ENCODE data around the gene SLC12A4.
"Not testable (repeated sequence)": the region's sequence is repeated elsewhere in the genome, so short reads cannot be mapped to it uniquely, and the experiment has no call there.

SLC12A4 gene

DNA sequence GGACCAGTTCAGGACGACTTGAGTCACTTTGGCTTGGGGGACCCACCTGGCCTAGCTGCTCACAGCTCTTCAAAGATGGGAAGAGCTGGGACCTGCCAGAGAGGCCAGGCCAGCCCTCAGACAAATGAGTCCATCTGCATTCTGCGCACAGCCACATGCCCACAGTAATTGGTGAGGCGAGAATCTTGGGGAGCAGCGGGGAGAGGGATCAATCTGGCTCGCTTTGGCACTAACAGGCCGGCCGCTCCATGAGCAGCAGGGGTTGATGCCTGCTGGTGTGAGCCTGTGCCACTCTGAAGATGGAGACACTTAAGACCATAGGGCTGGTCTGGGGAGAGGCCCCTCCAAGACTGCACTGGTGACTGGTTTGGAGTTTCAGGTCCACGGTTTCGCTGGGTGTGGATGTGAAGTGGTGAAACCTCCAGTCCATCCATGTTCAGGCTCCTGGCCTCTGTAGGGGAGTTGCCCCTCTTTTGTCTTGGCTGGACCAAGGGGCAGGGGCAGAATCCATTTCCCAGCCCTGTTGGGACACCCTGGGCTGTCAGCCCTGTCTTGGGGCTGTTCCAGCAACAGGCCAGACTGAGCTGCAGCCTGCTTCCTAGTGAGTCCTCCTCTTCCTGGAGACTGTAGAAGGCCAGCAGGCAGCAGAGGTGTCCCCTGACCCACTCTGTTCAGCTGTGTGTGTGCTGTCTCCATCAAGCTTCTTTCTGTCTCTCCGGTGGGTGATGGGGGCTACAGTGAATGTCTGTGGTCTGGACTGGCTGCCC lies 44.1 kb downstream of the SLC12A4 start:
- no peak for DNase-seq

DNA sequence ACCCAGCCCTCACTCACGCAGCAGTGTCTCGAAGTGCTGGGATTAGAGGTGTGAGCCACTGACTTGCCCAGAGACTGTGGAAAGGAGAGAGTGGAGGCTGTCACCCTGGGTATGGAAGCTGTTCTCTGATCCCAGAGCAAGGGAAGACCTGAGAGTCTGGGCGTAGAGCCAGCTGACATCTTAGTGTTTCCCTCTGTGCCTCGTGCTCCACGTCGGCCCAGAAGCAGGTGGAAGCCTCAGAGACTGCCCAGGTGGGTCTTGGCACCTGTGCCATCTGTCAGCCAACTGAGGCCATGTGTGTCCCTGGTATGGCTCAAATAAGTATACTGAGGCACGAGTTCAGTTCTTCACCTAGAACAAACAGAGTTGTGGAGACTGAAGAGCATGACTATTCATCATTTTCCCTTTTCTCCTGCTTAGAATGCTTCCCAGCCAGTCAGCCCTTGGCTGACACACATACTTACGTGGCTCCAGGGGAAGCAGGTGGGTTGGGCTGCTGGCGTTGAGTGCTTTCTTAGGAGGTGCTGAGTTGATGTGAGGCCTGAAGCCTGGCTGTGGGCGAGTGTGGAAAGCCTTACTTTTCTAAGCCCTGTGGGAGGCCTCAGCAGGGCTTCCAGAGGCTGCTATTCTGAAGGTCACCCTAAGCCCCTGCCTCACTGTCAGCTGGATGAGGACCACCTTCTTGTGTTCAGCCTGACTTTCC lies 44.9 kb downstream of the SLC12A4 start:
- no peak for DNase-seq

DNA sequence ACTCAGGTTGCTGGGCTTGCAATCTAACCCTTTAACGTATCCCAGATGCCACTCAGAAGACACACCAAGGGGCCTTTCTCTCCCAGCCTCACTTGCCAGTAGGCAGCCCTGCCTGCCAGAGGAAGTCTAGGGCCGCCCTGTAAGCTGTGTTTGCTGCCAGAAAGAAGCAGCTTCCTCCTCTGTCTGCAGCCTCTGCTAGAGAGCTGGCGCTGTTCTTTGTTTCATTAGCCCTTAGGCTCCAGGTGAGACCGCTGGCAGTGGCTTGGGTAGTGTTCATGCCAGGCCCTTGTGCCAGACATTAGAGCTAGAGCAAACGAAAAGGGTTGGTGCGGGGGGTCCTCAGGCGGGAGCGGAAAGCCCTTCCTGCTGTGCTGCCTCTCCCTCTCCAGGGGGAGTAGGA lies 45.7 kb downstream of the SLC12A4 start:
- DNase-seq = no peak

DNA sequence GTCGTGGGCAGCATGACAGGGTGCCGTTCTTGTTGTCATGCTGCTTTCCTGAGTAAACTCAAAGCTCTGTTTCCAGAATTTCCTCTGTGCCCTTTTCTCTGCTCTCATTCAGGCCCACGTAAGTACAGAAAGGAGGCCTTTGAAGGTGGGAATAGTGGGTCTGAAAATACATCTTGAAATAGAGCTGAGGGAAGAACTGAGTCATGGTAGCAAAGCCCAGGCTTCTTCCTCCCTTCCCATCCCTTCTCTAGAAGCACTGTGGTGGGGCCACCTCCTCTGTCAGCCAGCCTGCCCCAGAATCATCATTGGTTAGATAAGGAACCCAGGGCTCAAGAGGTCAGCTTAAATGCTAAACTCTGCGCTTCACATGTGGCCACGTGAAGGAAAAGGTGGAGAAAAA lies 46.2 kb downstream of the SLC12A4 start:
- DNase-seq = no peak

DNA sequence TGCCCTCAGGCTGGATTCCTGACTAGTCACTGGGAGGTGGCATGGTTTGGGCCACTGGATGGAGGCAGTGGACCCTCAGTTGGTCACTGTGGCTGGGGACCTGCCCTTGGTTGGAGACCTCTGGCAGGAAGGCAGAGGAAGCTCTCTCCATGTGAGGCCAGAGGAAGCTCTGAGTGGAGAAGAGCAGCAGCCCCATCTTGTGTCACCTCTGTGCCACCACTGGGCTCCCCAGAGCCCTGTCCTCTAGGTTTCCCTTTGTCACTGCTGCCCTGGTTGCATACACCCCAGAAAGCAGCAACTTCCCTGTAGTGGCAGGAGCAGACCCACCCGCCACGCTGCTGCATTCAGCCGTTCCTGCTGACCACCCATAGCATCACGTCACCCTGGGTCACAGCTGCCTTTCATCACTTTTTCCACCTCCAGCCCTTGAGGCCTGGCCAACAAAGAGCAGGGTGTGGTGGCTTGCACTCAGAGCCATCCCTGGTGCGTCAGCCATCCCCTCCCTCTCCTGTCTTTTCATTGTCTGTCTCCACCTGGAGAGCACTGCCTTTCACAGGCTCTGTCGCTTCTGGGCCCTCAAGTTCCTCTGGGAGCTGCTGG lies 48.7 kb downstream of the SLC12A4 start:
- DNase-seq = no peak

DNA sequence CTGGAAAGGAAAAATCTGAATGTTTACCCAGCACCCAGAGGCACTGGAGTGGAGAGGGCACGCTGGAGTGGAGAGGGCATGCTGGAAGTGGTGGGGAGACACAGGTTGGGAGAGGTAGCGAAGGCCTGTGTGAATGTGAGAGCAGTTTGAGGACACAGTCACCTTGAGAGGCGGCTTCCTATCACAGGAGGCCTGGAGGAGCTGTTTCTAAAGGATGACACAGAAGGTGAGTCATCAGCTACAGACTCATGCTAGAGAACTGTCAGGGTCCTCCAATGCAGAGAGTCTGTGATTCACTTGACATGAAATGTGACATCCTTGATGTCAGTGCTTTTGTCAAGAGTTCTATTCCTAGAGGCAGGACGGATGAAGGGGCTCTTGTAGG lies 50.6 kb downstream of the SLC12A4 start:
- no peak for DNase-seq

DNA sequence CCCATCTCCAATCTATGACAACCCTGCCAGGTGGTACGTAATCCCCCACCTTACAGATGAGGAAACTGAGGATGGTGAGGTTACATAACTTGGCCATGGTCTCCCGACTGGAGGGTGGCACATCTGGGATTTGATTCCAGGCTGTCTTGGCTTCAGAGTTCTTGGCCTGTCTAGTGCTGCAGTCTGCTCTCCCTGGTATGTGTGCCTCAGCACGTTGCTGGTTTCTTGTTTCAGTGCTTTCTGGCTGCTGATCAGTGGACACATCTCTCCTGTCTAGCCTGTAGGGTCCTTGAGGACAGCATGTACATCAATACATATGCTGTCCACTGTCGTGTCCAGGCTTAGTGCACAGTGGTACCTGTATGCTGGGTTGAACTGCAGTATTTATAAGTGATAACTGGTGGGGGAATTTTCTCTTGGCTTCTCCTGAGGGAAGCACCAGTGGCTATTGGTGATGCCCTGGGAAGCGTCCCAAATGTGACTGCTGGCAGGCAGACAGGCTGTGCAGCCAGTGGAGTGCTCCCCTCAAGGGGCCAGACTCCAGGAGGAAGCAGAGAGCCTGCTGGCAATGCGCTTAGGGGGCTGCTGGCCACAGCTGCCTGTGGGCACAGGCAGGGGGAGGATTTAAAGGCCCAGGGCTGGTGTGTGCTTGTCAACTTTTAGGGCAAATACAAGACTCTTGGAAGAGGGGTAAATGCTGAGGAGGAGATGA lies 51.1 kb downstream of the SLC12A4 start:
- no peak for DNase-seq

DNA sequence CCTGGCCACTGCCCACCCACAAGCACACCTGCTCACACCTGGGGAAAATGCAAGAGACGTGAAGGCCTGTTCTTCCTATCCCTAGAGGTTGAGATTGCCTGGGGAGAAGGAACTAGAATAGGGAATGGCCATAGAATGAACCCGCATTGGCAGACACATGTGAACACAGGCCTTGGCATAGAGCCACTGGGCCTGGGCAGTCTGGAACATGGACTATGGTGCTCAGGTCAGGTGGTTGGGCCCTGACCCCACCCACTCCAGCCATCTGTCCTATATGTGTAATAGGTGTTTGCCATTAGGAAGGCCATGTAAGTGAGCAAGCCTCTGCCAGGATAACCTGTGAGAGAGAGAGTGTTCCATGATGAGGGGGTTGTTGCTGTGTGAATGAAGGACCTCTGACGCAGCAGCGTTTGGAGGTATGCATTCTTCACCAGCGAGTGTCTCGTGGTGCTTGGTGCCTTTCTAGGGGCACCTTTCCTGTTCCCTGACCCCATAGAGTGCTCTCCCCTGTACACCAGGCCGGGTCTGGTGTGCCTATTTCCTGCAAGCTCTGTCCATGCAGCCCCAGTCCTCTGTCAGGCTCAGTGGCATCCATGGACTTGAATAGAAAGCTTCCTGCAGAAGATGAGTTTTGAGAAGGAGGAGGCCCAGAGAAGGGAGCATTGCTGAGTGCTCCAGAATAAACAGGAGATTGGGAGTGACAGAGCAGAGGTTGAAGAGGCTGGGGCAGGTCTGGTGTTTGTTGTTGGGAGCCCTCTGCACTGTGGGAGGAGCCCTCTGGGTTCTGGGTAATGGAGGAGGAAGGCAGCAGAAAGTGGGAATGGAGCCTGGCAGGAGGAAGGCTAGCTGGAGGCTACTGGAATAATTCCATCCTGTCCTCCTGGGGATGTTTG lies 52.4 kb downstream of the SLC12A4 start:
- no peak for DNase-seq

DNA sequence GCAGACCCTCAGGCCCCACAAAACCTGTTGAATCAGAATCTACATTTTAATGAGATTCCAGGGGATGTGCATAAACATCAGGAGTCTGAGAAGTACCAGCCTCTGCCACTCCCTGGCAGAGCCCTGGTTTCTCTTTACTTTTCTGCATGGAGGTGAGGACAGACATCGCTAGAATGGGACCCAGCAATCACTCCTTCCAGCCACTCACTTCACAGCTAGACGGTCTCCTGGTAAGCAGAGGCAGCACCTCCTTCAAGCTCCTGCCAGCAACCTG lies 53.0 kb downstream of the SLC12A4 start:
- DNase-seq = not testable (repeated sequence)

DNA sequence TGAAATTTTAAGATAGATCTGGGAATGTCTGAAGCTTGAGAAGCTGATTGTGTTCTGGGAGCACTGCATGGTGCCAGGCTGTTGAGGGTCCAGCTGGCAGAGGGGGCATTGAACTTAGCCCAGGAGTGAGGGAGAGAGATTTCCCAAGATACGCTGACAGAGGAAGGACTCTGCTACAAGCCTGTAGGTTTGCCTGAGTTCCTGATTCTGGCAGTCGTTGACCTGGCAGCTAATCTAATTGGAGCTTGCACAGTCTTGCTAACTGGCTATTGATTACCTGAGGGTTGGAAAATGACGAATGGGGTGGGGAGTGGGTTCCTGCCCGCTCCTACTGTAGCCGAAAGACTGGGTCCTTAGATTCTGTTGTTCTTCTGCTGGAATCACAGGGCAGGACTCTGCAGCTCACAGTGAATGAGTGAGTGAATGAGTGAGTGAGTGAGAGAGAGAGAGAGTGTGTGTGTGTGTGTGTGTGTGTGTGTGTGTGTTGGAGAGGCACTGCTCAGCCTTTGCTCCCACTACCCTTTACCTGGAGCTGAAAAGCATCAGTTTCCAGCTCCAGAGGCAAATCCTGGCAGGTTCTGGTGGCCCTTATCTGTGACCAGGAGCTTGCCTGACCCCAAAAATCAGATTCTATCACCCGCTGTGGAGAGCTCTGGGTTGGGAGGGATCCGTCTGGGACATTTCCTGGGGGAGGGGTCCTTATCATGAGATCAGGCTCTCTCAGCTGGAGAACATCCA lies 53.5 kb downstream of the SLC12A4 start:
- DNase-seq = no peak

DNA sequence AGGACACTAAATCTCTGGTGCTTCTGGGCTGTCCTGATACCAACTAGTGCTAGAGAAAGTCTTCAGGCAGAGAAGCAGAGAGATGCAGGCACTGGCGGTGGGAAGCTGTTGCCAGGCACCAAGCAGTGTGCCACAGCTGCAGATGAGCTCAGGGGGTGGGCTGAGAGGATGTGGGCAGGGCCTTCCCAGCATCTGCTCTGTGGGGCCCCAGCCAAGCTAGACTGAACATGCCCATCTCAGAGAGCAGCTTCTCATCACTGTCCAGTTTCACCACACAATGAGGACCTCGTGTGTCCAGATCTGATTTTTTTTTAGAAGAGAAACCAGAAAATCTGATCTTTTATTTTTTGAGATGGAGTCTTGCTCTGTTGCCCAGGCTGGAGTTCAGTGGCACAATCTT lies 58.3 kb downstream of the SLC12A4 start:
- DNase-seq = no peak

DNA sequence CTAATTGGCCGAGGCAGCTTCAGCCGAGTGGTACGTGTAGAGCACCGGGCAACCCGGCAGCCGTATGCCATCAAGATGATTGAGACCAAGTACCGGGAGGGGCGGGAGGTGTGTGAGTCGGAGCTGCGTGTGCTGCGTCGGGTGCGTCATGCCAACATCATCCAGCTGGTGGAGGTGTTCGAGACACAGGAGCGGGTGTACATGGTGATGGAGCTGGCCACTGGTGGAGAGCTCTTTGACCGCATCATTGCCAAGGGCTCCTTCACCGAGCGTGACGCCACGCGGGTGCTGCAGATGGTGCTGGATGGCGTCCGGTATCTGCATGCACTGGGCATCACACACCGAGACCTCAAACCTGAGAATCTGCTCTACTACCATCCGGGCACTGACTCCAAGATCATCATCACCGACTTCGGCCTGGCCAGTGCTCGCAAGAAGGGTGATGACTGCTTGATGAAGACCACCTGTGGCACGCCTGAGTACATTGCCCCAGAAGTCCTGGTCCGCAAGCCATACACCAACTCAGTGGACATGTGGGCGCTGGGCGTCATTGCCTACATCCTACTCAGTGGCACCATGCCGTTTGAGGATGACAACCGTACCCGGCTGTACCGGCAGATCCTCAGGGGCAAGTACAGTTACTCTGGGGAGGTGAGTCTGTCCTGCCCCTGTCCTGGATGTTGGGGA lies 59.2 kb downstream of the SLC12A4 start:
- no peak for DNase-seq

DNA sequence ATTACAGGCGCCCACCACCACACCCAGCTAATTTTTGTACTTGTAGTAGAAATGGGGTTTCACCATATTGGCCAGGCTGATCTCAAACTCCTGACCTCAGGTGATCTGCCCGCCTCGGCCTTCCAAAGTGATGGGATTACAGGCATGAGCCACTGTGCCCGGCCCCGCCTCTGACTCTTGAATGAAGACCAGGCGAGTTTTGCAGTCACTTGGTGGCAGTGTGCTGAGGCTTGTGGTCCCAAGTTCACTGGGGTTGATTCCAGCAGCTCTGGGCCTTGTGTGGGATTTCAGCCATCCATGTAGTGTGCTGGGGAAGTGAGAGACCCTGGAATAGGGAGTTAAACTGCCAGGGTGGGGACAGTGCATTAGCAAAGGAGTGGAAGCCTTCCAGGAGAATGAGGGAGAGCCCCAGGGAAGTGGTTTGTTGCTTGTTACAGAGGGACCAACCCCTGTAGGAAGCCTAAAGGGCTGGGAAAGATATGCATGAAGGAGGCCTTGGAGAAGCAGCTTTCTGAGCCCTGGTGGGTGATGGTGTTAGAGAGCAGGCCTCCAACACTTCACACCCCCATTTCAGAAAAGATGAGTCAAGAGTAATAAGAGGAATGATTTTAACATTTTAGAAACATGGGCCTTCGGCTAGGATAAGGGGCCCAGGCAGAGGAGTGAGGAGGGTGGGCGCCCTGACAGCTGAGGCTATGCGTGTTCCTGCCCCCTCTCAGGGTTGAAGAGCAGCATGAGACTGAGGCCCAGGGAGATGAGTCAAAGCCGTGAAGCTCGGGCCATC lies 60.8 kb downstream of the SLC12A4 start:
- DNase-seq = no peak

DNA sequence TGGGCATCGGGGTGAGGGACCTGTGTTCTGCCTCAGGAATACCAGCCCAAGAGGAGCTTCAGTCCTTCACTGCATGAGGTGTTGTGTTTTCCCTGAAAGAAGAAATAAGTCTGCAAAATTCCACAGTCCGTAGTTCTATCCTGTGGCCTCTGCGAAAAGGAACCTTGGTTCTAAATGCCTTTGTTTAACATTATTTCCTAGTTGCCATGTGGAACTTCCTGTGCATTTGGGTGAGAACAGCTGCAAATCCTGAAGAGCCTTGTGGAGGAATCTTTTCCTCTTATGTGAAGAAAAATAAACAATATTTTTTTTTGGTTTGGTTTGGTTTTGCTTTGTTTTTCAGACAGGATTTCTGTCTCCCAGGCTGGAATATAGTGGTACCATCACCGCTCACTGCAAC lies 65.6 kb downstream of the SLC12A4 start:
- DNase-seq = no peak

DNA sequence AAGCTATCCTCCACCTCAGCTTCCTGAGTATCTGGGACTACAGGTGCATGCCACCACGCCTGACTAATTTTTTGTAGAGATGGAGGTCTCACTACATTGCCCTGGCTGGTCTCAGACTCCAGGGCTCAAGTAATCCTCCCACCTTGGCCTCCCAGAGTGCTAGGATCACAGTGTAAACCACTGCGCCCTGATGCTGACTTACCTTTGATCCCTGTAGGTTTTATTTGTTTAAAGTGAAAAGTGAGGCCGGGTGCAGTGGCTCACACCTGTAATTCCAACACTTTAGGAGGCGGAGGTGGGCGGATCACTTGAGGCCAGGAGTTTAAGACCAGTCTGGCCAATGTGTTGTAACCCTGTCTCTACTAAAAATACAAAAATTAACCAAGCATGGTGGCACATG lies 66.7 kb downstream of the SLC12A4 start:
- DNase-seq = no peak

DNA sequence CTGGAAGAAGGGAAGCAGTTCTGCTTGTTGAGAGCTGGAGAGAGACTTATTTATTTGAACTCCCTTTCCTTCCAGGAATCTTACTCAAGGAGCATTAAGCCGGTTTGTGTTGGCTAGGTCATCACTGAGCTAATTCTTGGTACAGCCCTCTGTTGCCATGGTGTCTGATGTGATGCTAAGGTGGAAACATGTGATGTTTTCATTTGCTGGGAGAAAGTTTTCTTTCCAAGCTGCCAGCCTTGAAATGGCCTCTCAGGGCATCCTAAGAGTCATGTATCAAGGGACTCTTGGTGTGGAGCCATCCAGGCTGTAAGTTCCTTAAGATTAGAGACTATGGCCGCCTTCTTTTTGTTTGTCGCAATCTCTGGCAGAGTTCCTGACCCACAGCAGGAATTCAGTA lies 71.2 kb downstream of the SLC12A4 start:
- DNase-seq = no peak

DNA sequence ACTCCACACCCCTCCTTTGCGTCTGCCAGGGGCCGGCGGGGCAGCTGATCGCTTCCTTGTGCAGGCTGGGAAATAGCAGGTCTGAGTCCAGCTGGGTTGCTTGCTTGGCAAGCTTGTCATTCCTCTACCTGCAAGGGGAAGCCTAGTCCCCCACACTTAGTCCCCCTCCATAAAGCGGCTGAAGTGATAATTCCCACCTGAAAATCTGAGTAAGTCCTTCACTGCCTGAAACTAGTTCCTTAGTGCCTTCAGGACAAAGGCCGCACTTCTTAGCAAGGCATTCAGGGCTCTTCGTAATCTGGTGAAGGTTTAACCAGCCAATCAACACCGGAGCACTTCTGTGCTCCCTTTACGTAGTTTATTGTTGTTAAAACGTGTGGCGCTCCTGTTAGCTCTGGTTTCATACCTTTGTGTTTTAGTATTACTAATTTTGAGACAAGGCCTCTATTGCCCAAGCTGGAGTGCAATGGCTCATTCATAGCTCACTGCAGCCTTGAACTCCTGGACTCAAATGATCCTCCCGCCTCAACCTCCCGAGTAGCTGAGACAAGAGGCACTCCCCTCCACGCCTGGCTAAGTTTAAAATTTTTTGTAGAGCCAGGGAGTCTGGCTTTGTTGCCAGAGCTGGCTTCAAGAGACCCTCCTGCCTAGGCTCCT lies 74.6 kb downstream of the SLC12A4 start:
- no peak for DNase-seq

Measured in NCI-H1436 (cell line).